Smooth muscle cell of the brain vasculature (primary cell): ENCODE results near the gene LIPN.
"Not testable (repeated sequence)": the region's sequence is repeated elsewhere in the genome, so short reads cannot be mapped to it uniquely, and the experiment has no call there.

Source experiments
- DNase-seq: peaks from one replicate; pipeline ENCODE4 v3.0.0-alpha.2; 2012; ENCODE audit warnings: low read depth, low spot score

LIPN gene

GRCh38 chr10:88759366-88760101, at the start of gene LIPN:
Gene LIPN (plus strand): TSS chr10:88760020. CDS start chr10:88761406, 1,386 bp downstream.
- no peak for DNase-seq

- DNase-seq, result no peak
Measured at GRCh38 chr10:88715517-88715916, 44.3 kb upstream of the LIPN start.

- no peak for DNase-seq
Measured at GRCh38 chr10:88721392-88721791, 38.4 kb upstream of the LIPN start.

GRCh38 chr10:88725798-88726197, 34.0 kb upstream of the LIPN start:
- no peak for DNase-seq

GRCh38 chr10:88728107-88728763, 31.6 kb upstream of the LIPN start:
- no peak for DNase-seq

- no peak for DNase-seq
Measured at GRCh38 chr10:88730864-88731263, 29.0 kb upstream of the LIPN start.

GRCh38 chr10:88731296-88731695, 28.5 kb upstream of the LIPN start:
- DNase-seq, result no peak

- no peak for DNase-seq
Measured at GRCh38 chr10:88733215-88733614, 26.6 kb upstream of the LIPN start.

- DNase-seq, result no peak
Measured at GRCh38 chr10:88735661-88736060, 24.2 kb upstream of the LIPN start.

- not testable (repeated sequence) for DNase-seq
Measured at GRCh38 chr10:88741921-88742320, 17.9 kb upstream of the LIPN start.

- no peak for DNase-seq
Measured at GRCh38 chr10:88742448-88742847, 17.4 kb upstream of the LIPN start.

- DNase-seq, result no peak
Measured at GRCh38 chr10:88744002-88744401, 15.8 kb upstream of the LIPN start.

- DNase-seq, result no peak
Measured at GRCh38 chr10:88745633-88746032, 14.2 kb upstream of the LIPN start.

- peak; percentile 17 for DNase-seq
Measured at GRCh38 chr10:88754287-88754686, 5.5 kb upstream of the LIPN start.

GRCh38 chr10:88755753-88756152, 4.1 kb upstream of the LIPN start:
- DNase-seq, result no peak

- no peak for DNase-seq
Measured at GRCh38 chr10:88756660-88757059, 3.2 kb upstream of the LIPN start.

GRCh38 chr10:88762906-88763305, 3.1 kb downstream of the LIPN start:
- no peak for DNase-seq

- no peak for DNase-seq
Measured at GRCh38 chr10:88763441-88763840, 3.6 kb downstream of the LIPN start.

GRCh38 chr10:88764110-88764509, 4.3 kb downstream of the LIPN start:
- DNase-seq, result no peak

GRCh38 chr10:88765816-88766215, 6.0 kb downstream of the LIPN start:
- no peak for DNase-seq

GRCh38 chr10:88769384-88769783, 9.6 kb downstream of the LIPN start:
- no peak for DNase-seq

- no peak for DNase-seq
Measured at GRCh38 chr10:88781206-88781605, 21.4 kb downstream of the LIPN start.

GRCh38 chr10:88782222-88782621, 22.4 kb downstream of the LIPN start:
- DNase-seq, result no peak
